Nephron progenitor cell (in vitro differentiated cells): ENCODE measurements around the gene C3orf52.
"Not testable (repeated sequence)": the region's sequence is repeated elsewhere in the genome, so short reads cannot be mapped to it uniquely, and the experiment has no call there.

ENCODE experiments used
- DNase-seq: peaks from one replicate; pipeline ENCODE4 v3.0.0; 2021
- H3K27ac Mint-ChIP-seq: 2 replicates; pipeline ENCODE4 v1.8.0; 2021; ENCODE audit warnings: mild to moderate bottlenecking, moderate library complexity, mixed read lengths
- H3K27me3 Mint-ChIP-seq: 2 replicates; pipeline ENCODE4 v1.8.0; 2021; ENCODE audit warnings: mild to moderate bottlenecking, low read depth, mixed read lengths; ENCODE audit not compliant: poor library complexity
- H3K36me3 Mint-ChIP-seq: 2 replicates; pipeline ENCODE4 v1.8.0; 2021; ENCODE audit warnings: low read depth, mixed read lengths
- H3K4me1 Mint-ChIP-seq: 2 replicates; pipeline ENCODE4 v1.8.0; 2021; ENCODE audit warnings: mixed read lengths
- H3K4me3 Mint-ChIP-seq: 2 replicates; pipeline ENCODE4 v1.8.0; 2021; ENCODE audit warnings: mild to moderate bottlenecking, moderate library complexity, mixed read lengths
- H3K9me3 Mint-ChIP-seq: 2 replicates; pipeline ENCODE4 v1.8.0; 2021; ENCODE audit warnings: mild to moderate bottlenecking, moderate library complexity, mixed read lengths
- CTCF ChIP-seq: fragments of 200-600 bp; sonication (generic); IDR thresholded peaks from 2 replicates; pipeline ENCODE4 v1.5.0; 2021; ENCODE audit warnings: antibody characterized with exemption

Gene C3orf52

GRCh38 chr3:112061152-112061551, 25.0 kb upstream of the C3orf52 start:
- no peak overlapping the region for H3K27ac Mint-ChIP-seq
- DNase-seq, result no peak
- no peak for TF ChIP-seq CTCF
- peaks cover 5% of the 10 kb centered on the region for H3K9me3 Mint-ChIP-seq
- no peaks in the 10 kb centered on the region for H3K36me3 Mint-ChIP-seq
- no peak overlapping the region for H3K4me3 Mint-ChIP-seq
- H3K4me1 Mint-ChIP-seq, result no peaks in the 10 kb centered on the region
- H3K27me3 Mint-ChIP-seq, result no peaks in the 10 kb centered on the region

GRCh38 chr3:112072387-112073060, 13.7 kb upstream of the C3orf52 start:
- not testable (repeated sequence) for H3K4me3 Mint-ChIP-seq, H3K27me3 Mint-ChIP-seq, H3K36me3 Mint-ChIP-seq, H3K27ac Mint-ChIP-seq, DNase-seq
- H3K9me3 Mint-ChIP-seq, result peaks cover 28% of the 10 kb centered on the region
- peaks cover 17% of the 10 kb centered on the region for H3K4me1 Mint-ChIP-seq

DNA sequence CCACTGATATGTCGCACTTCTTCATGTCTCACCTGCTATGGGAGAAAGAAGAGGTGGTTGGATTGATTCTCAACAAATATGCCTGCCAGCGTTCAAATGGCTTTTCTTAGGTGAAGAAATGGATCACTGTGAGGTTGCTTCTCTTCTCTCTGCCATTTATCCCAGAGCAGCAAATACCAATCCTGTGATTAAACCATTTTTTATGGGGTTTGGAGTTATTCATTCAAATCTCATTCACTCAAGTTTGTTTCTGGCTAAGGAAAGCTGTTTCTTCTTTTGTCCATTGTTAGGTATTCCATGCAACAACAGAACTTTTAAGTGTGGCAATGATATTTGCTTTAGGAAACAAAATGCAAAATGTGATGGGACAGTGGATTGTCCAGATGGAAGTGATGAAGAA, 12.2 kb upstream of the C3orf52 start:
- Mint-ChIP-seq H3K36me3 (no peaks in the 10 kb centered on the region), H3K27me3 (peaks cover 4% of the 10 kb centered on the region), H3K4me1 (peaks cover 17% of the 10 kb centered on the region), H3K27ac (no peak overlapping the region), H3K4me3 (no peak overlapping the region), H3K9me3 (peaks cover 16% of the 10 kb centered on the region)
- TF ChIP-seq CTCF, result no peak
- no peak for DNase-seq

GRCh38 chr3:112074616-112075497, 11.3 kb upstream of the C3orf52 start:
- H3K4me1 Mint-ChIP-seq, result peaks cover 17% of the 10 kb centered on the region
- no peak for TF ChIP-seq CTCF
- H3K4me3 Mint-ChIP-seq, result peak overlapping the region; percentile 11
- H3K36me3 Mint-ChIP-seq, result no peaks in the 10 kb centered on the region
- peaks cover 16% of the 10 kb centered on the region for H3K9me3 Mint-ChIP-seq
- no peak overlapping the region for H3K27ac Mint-ChIP-seq
- H3K27me3 Mint-ChIP-seq, result peaks cover 4% of the 10 kb centered on the region
- no peak for DNase-seq

- no peak for TF ChIP-seq CTCF
- peaks cover 24% of the 10 kb centered on the region for H3K4me1 Mint-ChIP-seq
- no peak overlapping the region for H3K27ac Mint-ChIP-seq
- peaks cover 2% of the 10 kb centered on the region for H3K27me3 Mint-ChIP-seq
- DNase-seq, result no peak
- H3K4me3 Mint-ChIP-seq, result no peak overlapping the region
- H3K36me3 Mint-ChIP-seq, result no peaks in the 10 kb centered on the region
- H3K9me3 Mint-ChIP-seq, result peaks cover 2% of the 10 kb centered on the region
Measured at GRCh38 chr3:112078125-112079083, 7.8 kb upstream of the C3orf52 start.

- DNase-seq, result no peak
- H3K4me3 Mint-ChIP-seq, result no peak overlapping the region
- H3K27ac Mint-ChIP-seq, result no peak overlapping the region
- H3K9me3 Mint-ChIP-seq, result no peaks in the 10 kb centered on the region
- no peak for TF ChIP-seq CTCF
- no peaks in the 10 kb centered on the region for H3K36me3 Mint-ChIP-seq
- peaks cover 47% of the 10 kb centered on the region for H3K4me1 Mint-ChIP-seq
- H3K27me3 Mint-ChIP-seq, result peaks cover 3% of the 10 kb centered on the region
Measured at GRCh38 chr3:112083239-112083638, 3.0 kb upstream of the C3orf52 start.
